Right atrium auricular region (tissue), 2 donors: ENCODE data around the gene ADGRD1. TPM values are rescaled to one million over a fixed set of nuclear protein-coding genes. Genes with fewer than 3 reads are reported as not detected.

Source experiments
- DNase-seq: peaks from one replicate; pipeline ENCODE4 v3.0.0-alpha.2; 2019; ENCODE audit warnings: low spot score
- H3K27ac ChIP-seq, 2 donors: fragments of 200-600 bp; sonication (generic); 1 replicate in 1 of 2; 2 replicates in 1 of 2; pipeline ENCODE4 v1.5.1; 2016 to 2019
- H3K27me3 ChIP-seq, 2 donors: fragments of 200-600 bp; sonication (generic); one replicate each; pipeline versions ENCODE4 v1.5.1 to v1.6.0; 2017 to 2019
- H3K36me3 ChIP-seq: fragments of 200-600 bp; sonication (generic); one replicate; pipeline ENCODE4 v1.5.1; 2016
- H3K4me1 ChIP-seq, 2 donors: fragments of 200-600 bp; sonication (generic); one replicate each; pipeline versions ENCODE4 v1.5.1 to v1.6.0; 2017 to 2019
- H3K4me3 ChIP-seq, 2 donors: fragments of 200-600 bp; sonication (generic); 1 replicate in 1 of 2; 2 replicates in 1 of 2; pipeline ENCODE4 v1.5.1; 2017 to 2019; ENCODE audit warnings: mild to moderate bottlenecking in 1 of 2, moderate library complexity in 1 of 2
- H3K9me3 ChIP-seq, 2 donors: fragments of 200-600 bp; sonication (generic); one replicate each; pipeline ENCODE4 v1.5.1; 2019
- CTCF ChIP-seq, 2 donors: fragments of 200-600 bp; sonication (generic); IDR thresholded peaks; one replicate each; pipeline ENCODE4 v1.5.1; 2019; ENCODE audit warnings: antibody characterized with exemption in 2 of 2
- total RNA-seq, 2 donors: library from RNA; depleted of rRNA; stranded (reverse); fragments of >200 nt; gene quantifications; one replicate each; pipeline ENCODE4 v1.1.0, GENCODE V29; 2016

ADGRD1 gene
- total RNA-seq, 2 donors from 2014 or later = 120 to 168 TPM

GRCh38 chr12:131072451-131073230 is 118.9 kb downstream of the ADGRD1 start:
- H3K27ac ChIP-seq = no peak overlapping the region
- H3K36me3 ChIP-seq = peaks cover 43% of the 10 kb centered on the region
- peaks cover 0 to 25% of the 10 kb centered on the region in 2 donors for H3K4me1 ChIP-seq
- no peak for TF ChIP-seq CTCF (IDR thresholded peaks at IDR 0.05)
- DNase-seq = no peak
- no peaks in the 10 kb centered on the region for H3K27me3 ChIP-seq
- H3K4me3 ChIP-seq = no peak overlapping the region
- H3K9me3 ChIP-seq = no peaks in the 10 kb centered on the region

GRCh38 chr12:131074221-131075083 is 120.7 kb downstream of the ADGRD1 start:
- Histone ChIP-seq H3K4me3 (no peak overlapping the region), H3K27me3 (no peaks in the 10 kb centered on the region), H3K4me1 (peaks cover 0 to 14% of the 10 kb centered on the region in 2 donors), H3K27ac (peak overlapping the region; percentile 48 to 66), H3K36me3 (peaks cover 50% of the 10 kb centered on the region), H3K9me3 (no peaks in the 10 kb centered on the region)
- DNase-seq = peak; percentile 76
- no peak for TF ChIP-seq CTCF (IDR thresholded peaks at IDR 0.05)

- TF ChIP-seq CTCF (IDR thresholded peaks at IDR 0.05) = no peak
- Histone ChIP-seq H3K9me3 (no peaks in the 10 kb centered on the region), H3K4me3 (no peak overlapping the region), H3K27ac (peak overlapping the region; percentile 12 to 66), H3K4me1 (peaks cover 0 to 14% of the 10 kb centered on the region in 2 donors), H3K27me3 (no peaks in the 10 kb centered on the region), H3K36me3 (peaks cover 45% of the 10 kb centered on the region)
- DNase-seq = no peak
Measured at GRCh38 chr12:131075194-131075593, 121.5 kb downstream of the ADGRD1 start.

GRCh38 chr12:131075611-131076010 is 121.9 kb downstream of the ADGRD1 start:
- no peak for TF ChIP-seq CTCF (IDR thresholded peaks at IDR 0.05)
- H3K4me3 ChIP-seq = no peak overlapping the region
- H3K9me3 ChIP-seq = no peaks in the 10 kb centered on the region
- H3K27me3 ChIP-seq = no peaks in the 10 kb centered on the region
- H3K27ac ChIP-seq = no peak overlapping the region
- H3K36me3 ChIP-seq = peaks cover 45% of the 10 kb centered on the region
- H3K4me1 ChIP-seq = peaks cover 0 to 14% of the 10 kb centered on the region in 2 donors
- DNase-seq = no peak

- Histone ChIP-seq H3K9me3 (no peaks in the 10 kb centered on the region), H3K36me3 (peaks cover 51% of the 10 kb centered on the region), H3K4me3 (no peak overlapping the region), H3K4me1 (peaks cover 0 to 14% of the 10 kb centered on the region in 2 donors), H3K27me3 (no peaks in the 10 kb centered on the region), H3K27ac (no peak overlapping the region)
- TF ChIP-seq CTCF (IDR thresholded peaks at IDR 0.05) = no peak
- no peak for DNase-seq
Measured at GRCh38 chr12:131076296-131076695, 122.6 kb downstream of the ADGRD1 start.
